K562 (cell line): ENCODE data around the gene ANO2. TPM values are rescaled to one million over a fixed set of nuclear protein-coding genes. Genes with fewer than 3 reads are reported as not detected.

Source experiments
- HMG20A ChIP-seq: fragments of 450-650 bp; formaldehyde crosslinking; conservative IDR thresholded peaks from 2 replicates; pipeline ENCODE4 v1.4.0; 2020; ENCODE audit warnings: mild to moderate bottlenecking, mixed read lengths
- PHF21A ChIP-seq: fragments of 450-650 bp; IDR thresholded peaks from 2 replicates; pipeline ENCODE4 v1.6.1; 2017; ENCODE audit warnings: low read depth, borderline replicate concordance
- ZNF511 ChIP-seq: sonication (generic); formaldehyde crosslinking; IDR thresholded peaks from 2 replicates; pipeline ENCODE4 v1.8.0; 2022; ENCODE audit warnings: mild to moderate bottlenecking, missing genetic modification reagents
- polyA plus RNA-seq, 8 experiments: library from polyadenylated mRNA; depleted of rRNA in 4 of 8; stranded (reverse) in 5 of 8; unstranded in 3 of 8; fragments of >200 nt; fragmentation: Nextera tagmentation in 2 of 8; fragmentation: Illumina TruSeq in 1 of 8; extraction: Ambion mirVana in 2 of 8; extraction: Trizol in 1 of 8; gene quantifications; 2 replicates each; pipeline versions ENCODE4 v1.2.1 to v1.2.3, GENCODE V29; 2011 to 2014; ENCODE audit warnings: inconsistent platforms in 1 of 8, missing spikeins in 1 of 8
- total RNA-seq, 7 experiments: library from RNA; depleted of rRNA in 6 of 7; stranded (reverse); fragments of >200 nt in 6 of 7; fragmentation: Illumina TruSeq in 2 of 7; extraction: Trizol in 2 of 7; gene quantifications; 2 replicates each; pipeline versions ENCODE4 v1.2.1 to v1.2.3, GENCODE V29; 2011 to 2021; ENCODE audit warnings: low replicate concordance in 1 of 7
- TF ChIP-seq, protein P1 (sequence below): IDR thresholded peaks from 2 replicates; pipeline ENCODE4 v1.6.1; 2011; ENCODE audit warnings: borderline replicate concordance, low read depth, mild to moderate bottlenecking, moderate library complexity, low read length; ENCODE audit not compliant: insufficient read depth, poor library complexity, severe bottlenecking
- TF ChIP-seq, protein P2 (sequence below), 2 experiments: fragments of 450-650 bp in 1 of 2; sonication (generic) in 1 of 2; formaldehyde crosslinking in 1 of 2; IDR thresholded peaks; 2 replicates each; pipeline versions ENCODE4 v1.7.1 to v1.9.0; 2016 to 2022; ENCODE audit warnings: inconsistent platforms in 1 of 2, mild to moderate bottlenecking in 1 of 2, missing genetic modification reagents in 1 of 2

ANO2 gene
- total and polyA plus RNA-seq, 9 of the 15 experiments (the other 6 are each of a cell fraction or from before 2014, with no cell fraction given), result 0.64 TPM; not detected in 8

- TF ChIP-seq PHF21A (no peak), ZNF511 (CRISPR knock-in tag) (no peak), HMG20A (CRISPR knock-in tag) (no peak)
- TF ChIP-seq, protein P1, sequence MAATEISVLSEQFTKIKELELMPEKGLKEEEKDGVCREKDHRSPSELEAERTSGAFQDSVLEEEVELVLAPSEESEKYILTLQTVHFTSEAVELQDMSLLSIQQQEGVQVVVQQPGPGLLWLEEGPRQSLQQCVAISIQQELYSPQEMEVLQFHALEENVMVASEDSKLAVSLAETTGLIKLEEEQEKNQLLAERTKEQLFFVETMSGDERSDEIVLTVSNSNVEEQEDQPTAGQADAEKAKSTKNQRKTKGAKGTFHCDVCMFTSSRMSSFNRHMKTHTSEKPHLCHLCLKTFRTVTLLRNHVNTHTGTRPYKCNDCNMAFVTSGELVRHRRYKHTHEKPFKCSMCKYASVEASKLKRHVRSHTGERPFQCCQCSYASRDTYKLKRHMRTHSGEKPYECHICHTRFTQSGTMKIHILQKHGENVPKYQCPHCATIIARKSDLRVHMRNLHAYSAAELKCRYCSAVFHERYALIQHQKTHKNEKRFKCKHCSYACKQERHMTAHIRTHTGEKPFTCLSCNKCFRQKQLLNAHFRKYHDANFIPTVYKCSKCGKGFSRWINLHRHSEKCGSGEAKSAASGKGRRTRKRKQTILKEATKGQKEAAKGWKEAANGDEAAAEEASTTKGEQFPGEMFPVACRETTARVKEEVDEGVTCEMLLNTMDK, result peak; percentile 39
- TF ChIP-seq, protein P2, sequence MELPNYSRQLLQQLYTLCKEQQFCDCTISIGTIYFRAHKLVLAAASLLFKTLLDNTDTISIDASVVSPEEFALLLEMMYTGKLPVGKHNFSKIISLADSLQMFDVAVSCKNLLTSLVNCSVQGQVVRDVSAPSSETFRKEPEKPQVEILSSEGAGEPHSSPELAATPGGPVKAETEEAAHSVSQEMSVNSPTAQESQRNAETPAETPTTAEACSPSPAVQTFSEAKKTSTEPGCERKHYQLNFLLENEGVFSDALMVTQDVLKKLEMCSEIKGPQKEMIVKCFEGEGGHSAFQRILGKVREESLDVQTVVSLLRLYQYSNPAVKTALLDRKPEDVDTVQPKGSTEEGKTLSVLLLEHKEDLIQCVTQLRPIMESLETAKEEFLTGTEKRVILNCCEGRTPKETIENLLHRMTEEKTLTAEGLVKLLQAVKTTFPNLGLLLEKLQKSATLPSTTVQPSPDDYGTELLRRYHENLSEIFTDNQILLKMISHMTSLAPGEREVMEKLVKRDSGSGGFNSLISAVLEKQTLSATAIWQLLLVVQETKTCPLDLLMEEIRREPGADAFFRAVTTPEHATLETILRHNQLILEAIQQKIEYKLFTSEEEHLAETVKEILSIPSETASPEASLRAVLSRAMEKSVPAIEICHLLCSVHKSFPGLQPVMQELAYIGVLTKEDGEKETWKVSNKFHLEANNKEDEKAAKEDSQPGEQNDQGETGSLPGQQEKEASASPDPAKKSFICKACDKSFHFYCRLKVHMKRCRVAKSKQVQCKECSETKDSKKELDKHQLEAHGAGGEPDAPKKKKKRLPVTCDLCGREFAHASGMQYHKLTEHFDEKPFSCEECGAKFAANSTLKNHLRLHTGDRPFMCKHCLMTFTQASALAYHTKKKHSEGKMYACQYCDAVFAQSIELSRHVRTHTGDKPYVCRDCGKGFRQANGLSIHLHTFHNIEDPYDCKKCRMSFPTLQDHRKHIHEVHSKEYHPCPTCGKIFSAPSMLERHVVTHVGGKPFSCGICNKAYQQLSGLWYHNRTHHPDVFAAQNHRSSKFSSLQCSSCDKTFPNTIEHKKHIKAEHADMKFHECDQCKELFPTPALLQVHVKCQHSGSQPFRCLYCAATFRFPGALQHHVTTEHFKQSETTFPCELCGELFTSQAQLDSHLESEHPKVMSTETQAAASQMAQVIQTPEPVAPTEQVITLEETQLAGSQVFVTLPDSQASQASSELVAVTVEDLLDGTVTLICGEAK (IDR thresholded peaks at IDR 0.05), result 0 out of 2 replicates have a peak, but pooled peaks have one; percentile 30
- TF ChIP-seq, protein P2 (CRISPR knock-in tag; IDR thresholded peaks at IDR 0.05), result no peak
Observed at GRCh38 chr12:5556033-5556614, 388.9 kb downstream of the ANO2 start (continued).
